HepG2 (cell line): ENCODE data around the gene ABHD17B. TPM values are rescaled to one million over a fixed set of nuclear protein-coding genes. Genes with fewer than 3 reads are reported as not detected.

ENCODE experiments used
- EZH2 ChIP-seq: conservative IDR thresholded peaks from 2 replicates; pipeline ENCODE4 v1.6.1; 2012; ENCODE audit warnings: mild to moderate bottlenecking, low read depth, low read length, moderate library complexity
- FOSL1 ChIP-seq: sonication (generic); formaldehyde crosslinking; IDR thresholded peaks from 2 replicates; pipeline ENCODE4 v1.9.0; 2021; ENCODE audit warnings: missing genetic modification reagents, borderline replicate concordance
- MAZ ChIP-seq, 2 experiments: sonication (generic) in 1 of 2; formaldehyde crosslinking in 1 of 2; IDR thresholded peaks; 2 replicates each; pipeline versions ENCODE4 v1.5.0 to v1.6.1; 2012 to 2020; ENCODE audit warnings: low read depth in 2 of 2, mild to moderate bottlenecking in 2 of 2, borderline replicate concordance in 1 of 2, improper control_type of control experiment in 1 of 2, low read length in 1 of 2, missing genetic modification reagents in 1 of 2, moderate library complexity in 1 of 2
- MZF1 ChIP-seq: sonication (generic); formaldehyde crosslinking; IDR thresholded peaks from 2 replicates; pipeline ENCODE4 v1.8.1; 2023; ENCODE audit warnings: mild to moderate bottlenecking, missing genetic modification reagents, borderline replicate concordance
- NFKBIZ ChIP-seq: IDR thresholded peaks from 2 replicates; pipeline ENCODE4 v1.6.1; 2018; ENCODE audit warnings: missing genetic modification reagents, missing compliant biosample characterization
- NR3C1 ChIP-seq: sonication (generic); formaldehyde crosslinking; IDR thresholded peaks from 2 replicates; pipeline ENCODE4 v1.4.0; 2020; ENCODE audit warnings: missing genetic modification reagents
- TCF7 ChIP-seq: sonication (generic); IDR thresholded peaks from 2 replicates; pipeline ENCODE4 v1.6.1; 2016; ENCODE audit warnings: antibody characterized with exemption, low read depth
- ZNF12 ChIP-seq: sonication (generic); formaldehyde crosslinking; IDR thresholded peaks from 2 replicates; pipeline ENCODE4 v1.5.0; 2020; ENCODE audit warnings: missing genetic modification reagents
- ZNF552 ChIP-seq: sonication (generic); formaldehyde crosslinking; IDR thresholded peaks from 2 replicates; pipeline ENCODE4 v1.9.0; 2022; ENCODE audit warnings: missing genetic modification reagents, mild to moderate bottlenecking, borderline replicate concordance
- ZNF589 ChIP-seq: sonication (generic); formaldehyde crosslinking; conservative IDR thresholded peaks from 2 replicates; pipeline ENCODE4 v1.8.0; 2022; ENCODE audit warnings: mild to moderate bottlenecking, moderate library complexity, missing genetic modification reagents
- ZNF768 ChIP-seq: sonication (generic); formaldehyde crosslinking; IDR thresholded peaks from 2 replicates; pipeline ENCODE4 v1.4.0; 2020; ENCODE audit warnings: missing genetic modification reagents
- ZNF83 ChIP-seq: sonication (generic); formaldehyde crosslinking; IDR thresholded peaks from 2 replicates; pipeline ENCODE4 v1.4.0; 2020; ENCODE audit warnings: missing genetic modification reagents, mild to moderate bottlenecking, borderline replicate concordance
- polyA plus RNA-seq, 8 experiments: library from polyadenylated mRNA; depleted of rRNA in 3 of 8; stranded (reverse) in 7 of 8; unstranded in 1 of 8; fragments of >200 nt; fragmentation: Illumina TruSeq in 4 of 8; extraction: Trizol in 4 of 8; gene quantifications; 2 replicates each; pipeline versions ENCODE4 v1.2.1 to v1.2.3, GENCODE V29; 2011 to 2016; ENCODE audit warnings: low read depth in 4 of 8, missing spikeins in 1 of 8, mixed read lengths in 1 of 8; ENCODE audit not compliant: insufficient read depth in 1 of 8
- total RNA-seq, 5 experiments: library from RNA; depleted of rRNA; stranded (reverse); fragments of >200 nt; fragmentation: Illumina TruSeq; extraction: Trizol; gene quantifications; 2 replicates each; pipeline ENCODE4 v1.2.3, GENCODE V29; 2016; ENCODE audit warnings: low read depth in 1 of 5
- TF ChIP-seq, protein P1 (sequence below): sonication (generic); formaldehyde crosslinking; IDR thresholded peaks from 2 replicates; pipeline ENCODE4 v1.8.0; 2023; ENCODE audit warnings: mild to moderate bottlenecking, missing genetic modification reagents
- TF ChIP-seq, protein P2 (sequence below): sonication (generic); formaldehyde crosslinking; IDR thresholded peaks from 2 replicates; pipeline ENCODE4 v1.9.0; 2021; ENCODE audit warnings: missing genetic modification reagents, mild to moderate bottlenecking, borderline replicate concordance
- TF ChIP-seq, protein P3 (sequence below): sonication (generic); formaldehyde crosslinking; IDR thresholded peaks from 2 replicates; pipeline ENCODE4 v1.4.0; 2020; ENCODE audit warnings: missing genetic modification reagents, mild to moderate bottlenecking, borderline replicate concordance
- TF ChIP-seq, protein P4 (sequence below): sonication (generic); formaldehyde crosslinking; conservative IDR thresholded peaks from 2 replicates; pipeline ENCODE4 v1.5.0; 2020; ENCODE audit warnings: missing genetic modification reagents
- TF ChIP-seq, protein P5 (sequence below), 2 experiments: sonication (generic) in 1 of 2; formaldehyde crosslinking in 1 of 2; IDR thresholded peaks; 2 replicates each; pipeline versions ENCODE4 v1.4.0 to v1.6.1; 2018 to 2020; ENCODE audit warnings: missing genetic modification reagents in 2 of 2, borderline replicate concordance in 1 of 2, low read depth in 1 of 2, mild to moderate bottlenecking in 1 of 2, missing biosample characterization in 1 of 2

Gene ABHD17B
- total and polyA plus RNA-seq, 2 of the 13 experiments (the other 11 are each of a cell fraction or from before 2014, with no cell fraction given): 11.3 to 22.0 TPM

DNA sequence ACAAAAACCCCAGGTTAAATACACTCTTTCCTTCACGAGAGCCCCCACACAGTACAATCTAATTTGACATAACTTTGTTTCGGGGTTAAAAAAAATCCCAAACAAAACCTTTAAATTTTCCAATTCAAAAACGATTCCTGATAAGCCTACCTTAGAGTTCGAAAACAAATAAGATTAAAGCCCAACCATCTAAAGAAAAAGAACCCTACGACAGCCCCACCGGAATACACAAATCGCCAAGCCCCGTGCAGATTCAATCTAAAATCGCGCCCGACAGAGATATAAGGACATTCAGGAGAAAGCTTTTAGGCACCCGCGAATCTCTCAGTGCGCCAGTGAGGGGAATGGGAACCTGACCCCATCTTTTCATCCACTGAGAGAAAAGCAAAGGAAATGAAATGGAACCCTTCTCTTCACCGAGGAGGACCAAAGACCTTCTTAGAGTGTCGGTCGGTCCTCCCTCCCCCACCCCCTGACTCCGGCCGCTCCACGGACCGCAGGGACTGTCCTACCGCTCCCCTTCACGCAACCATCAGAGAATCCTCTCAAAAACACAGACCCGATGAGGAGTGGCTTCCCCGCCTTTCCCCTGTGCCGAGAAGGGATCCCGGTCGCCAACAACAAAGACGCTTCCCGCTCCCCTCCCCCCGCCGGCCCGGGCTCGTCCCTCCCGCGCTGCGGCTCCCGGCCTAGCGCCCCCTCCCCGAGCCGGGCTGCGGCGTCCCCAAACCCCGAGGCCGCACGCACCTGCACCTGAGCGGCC, 925 bp downstream of the ABHD17B start (continued):
- TF ChIP-seq, protein P1, sequence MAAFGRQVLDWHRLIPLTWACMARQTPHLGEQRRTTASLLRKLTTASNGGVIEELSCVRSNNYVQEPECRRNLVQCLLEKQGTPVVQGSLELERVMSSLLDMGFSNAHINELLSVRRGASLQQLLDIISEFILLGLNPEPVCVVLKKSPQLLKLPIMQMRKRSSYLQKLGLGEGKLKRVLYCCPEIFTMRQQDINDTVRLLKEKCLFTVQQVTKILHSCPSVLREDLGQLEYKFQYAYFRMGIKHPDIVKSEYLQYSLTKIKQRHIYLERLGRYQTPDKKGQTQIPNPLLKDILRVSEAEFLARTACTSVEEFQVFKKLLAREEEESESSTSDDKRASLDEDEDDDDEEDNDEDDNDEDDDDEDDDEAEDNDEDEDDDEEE (CRISPR knock-in tag): no peak
- no peak for TF ChIP-seq MAZ (IDR thresholded peaks at IDR 0.05; ENCODE audit: borderline replicate concordance, low read depth, low read length)
- no peak for TF ChIP-seq MAZ (CRISPR knock-in tag; IDR thresholded peaks at IDR 0.05; ENCODE audit: low read depth)
- TF ChIP-seq ZNF552: no peak
- TF ChIP-seq NFKBIZ (CRISPR knock-in tag): no peak
- no peak for TF ChIP-seq ZNF12
- TF ChIP-seq, protein P2, sequence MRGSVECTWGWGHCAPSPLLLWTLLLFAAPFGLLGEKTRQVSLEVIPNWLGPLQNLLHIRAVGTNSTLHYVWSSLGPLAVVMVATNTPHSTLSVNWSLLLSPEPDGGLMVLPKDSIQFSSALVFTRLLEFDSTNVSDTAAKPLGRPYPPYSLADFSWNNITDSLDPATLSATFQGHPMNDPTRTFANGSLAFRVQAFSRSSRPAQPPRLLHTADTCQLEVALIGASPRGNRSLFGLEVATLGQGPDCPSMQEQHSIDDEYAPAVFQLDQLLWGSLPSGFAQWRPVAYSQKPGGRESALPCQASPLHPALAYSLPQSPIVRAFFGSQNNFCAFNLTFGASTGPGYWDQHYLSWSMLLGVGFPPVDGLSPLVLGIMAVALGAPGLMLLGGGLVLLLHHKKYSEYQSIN (CRISPR knock-in tag): no peak
- no peak for TF ChIP-seq NR3C1 (CRISPR knock-in tag)
- TF ChIP-seq, protein P3, sequence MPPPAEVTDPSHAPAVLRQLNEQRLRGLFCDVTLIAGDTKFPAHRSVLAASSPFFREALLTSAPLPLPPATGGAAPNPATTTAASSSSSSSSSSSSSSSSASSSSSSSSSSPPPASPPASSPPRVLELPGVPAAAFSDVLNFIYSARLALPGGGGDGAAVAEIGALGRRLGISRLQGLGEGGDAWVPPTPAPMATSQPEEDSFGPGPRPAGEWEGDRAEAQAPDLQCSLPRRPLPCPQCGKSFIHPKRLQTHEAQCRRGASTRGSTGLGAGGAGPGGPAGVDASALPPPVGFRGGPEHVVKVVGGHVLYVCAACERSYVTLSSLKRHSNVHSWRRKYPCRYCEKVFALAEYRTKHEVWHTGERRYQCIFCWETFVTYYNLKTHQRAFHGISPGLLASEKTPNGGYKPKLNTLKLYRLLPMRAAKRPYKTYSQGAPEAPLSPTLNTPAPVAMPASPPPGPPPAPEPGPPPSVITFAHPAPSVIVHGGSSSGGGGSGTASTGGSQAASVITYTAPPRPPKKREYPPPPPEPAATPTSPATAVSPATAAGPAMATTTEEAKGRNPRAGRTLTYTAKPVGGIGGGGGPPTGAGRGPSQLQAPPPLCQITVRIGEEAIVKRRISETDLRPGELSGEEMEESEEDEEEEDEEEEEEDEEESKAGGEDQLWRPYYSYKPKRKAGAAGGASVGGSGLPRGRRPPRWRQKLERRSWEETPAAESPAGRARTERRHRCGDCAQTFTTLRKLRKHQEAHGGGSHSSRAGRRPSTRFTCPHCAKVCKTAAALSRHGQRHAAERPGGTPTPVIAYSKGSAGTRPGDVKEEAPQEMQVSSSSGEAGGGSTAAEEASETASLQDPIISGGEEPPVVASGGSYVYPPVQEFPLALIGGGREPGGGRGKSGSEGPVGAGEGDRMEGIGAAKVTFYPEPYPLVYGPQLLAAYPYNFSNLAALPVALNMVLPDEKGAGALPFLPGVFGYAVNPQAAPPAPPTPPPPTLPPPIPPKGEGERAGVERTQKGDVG: no peak
- TF ChIP-seq, protein P4, sequence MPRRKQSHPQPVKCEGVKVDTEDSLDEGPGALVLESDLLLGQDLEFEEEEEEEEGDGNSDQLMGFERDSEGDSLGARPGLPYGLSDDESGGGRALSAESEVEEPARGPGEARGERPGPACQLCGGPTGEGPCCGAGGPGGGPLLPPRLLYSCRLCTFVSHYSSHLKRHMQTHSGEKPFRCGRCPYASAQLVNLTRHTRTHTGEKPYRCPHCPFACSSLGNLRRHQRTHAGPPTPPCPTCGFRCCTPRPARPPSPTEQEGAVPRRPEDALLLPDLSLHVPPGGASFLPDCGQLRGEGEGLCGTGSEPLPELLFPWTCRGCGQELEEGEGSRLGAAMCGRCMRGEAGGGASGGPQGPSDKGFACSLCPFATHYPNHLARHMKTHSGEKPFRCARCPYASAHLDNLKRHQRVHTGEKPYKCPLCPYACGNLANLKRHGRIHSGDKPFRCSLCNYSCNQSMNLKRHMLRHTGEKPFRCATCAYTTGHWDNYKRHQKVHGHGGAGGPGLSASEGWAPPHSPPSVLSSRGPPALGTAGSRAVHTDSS (CRISPR knock-in tag): no peak
- TF ChIP-seq ZNF768 (CRISPR knock-in tag): no peak
- TF ChIP-seq FOSL1: no peak
- peak; percentile 38; the same call in 1 of the 2 replicates for TF ChIP-seq TCF7
- no peak for TF ChIP-seq EZH2
- TF ChIP-seq ZNF83: no peak
- no peak for TF ChIP-seq MZF1
- TF ChIP-seq, protein P5, sequence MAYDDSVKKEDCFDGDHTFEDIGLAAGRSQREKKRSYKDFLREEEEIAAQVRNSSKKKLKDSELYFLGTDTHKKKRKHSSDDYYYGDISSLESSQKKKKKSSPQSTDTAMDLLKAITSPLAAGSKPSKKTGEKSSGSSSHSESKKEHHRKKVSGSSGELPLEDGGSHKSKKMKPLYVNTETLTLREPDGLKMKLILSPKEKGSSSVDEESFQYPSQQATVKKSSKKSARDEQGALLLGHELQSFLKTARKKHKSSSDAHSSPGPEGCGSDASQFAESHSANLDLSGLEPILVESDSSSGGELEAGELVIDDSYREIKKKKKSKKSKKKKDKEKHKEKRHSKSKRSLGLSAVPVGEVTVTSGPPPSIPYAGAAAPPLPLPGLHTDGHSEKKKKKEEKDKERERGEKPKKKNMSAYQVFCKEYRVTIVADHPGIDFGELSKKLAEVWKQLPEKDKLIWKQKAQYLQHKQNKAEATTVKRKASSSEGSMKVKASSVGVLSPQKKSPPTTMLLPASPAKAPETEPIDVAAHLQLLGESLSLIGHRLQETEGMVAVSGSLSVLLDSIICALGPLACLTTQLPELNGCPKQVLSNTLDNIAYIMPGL (CRISPR knock-in tag; IDR thresholded peaks at IDR 0.05; ENCODE audit: borderline replicate concordance in 1 of 2, low read depth in 1 of 2): no peak
- no peak for TF ChIP-seq ZNF589 (CRISPR knock-in tag)
